HepG2 (cell line): ENCODE results near the gene REPIN1. TPM values are rescaled to one million over a fixed set of nuclear protein-coding genes. Genes with fewer than 3 reads are reported as not detected.

Experiments
- ARID2 ChIP-seq: sonication (generic); formaldehyde crosslinking; IDR thresholded peaks from 2 replicates; pipeline ENCODE4 v1.8.1; 2022; ENCODE audit warnings: mild to moderate bottlenecking, missing genetic modification reagents, borderline replicate concordance
- CTCF ChIP-seq: sonication (generic); formaldehyde crosslinking; IDR thresholded peaks from 2 replicates; pipeline ENCODE4 v1.5.0; 2020; ENCODE audit warnings: mild to moderate bottlenecking, missing genetic modification reagents, moderate library complexity
- ETV6 ChIP-seq: sonication (generic); formaldehyde crosslinking; conservative IDR thresholded peaks from 2 replicates; pipeline ENCODE4 v1.4.0; 2020; ENCODE audit warnings: missing genetic modification reagents
- GZF1 ChIP-seq: sonication (generic); formaldehyde crosslinking; IDR thresholded peaks from 2 replicates; pipeline ENCODE4 v1.5.1; 2020; ENCODE audit warnings: mild to moderate bottlenecking, missing genetic modification reagents
- LCORL ChIP-seq, 2 experiments: fragments of 450-650 bp in 1 of 2; sonication (generic) in 1 of 2; formaldehyde crosslinking in 1 of 2; IDR thresholded peaks; 2 replicates each; pipeline versions ENCODE4 v1.5.0 to v1.6.1; 2017 to 2020; ENCODE audit warnings: antibody characterized with exemption in 1 of 2, missing genetic modification reagents in 1 of 2
- MTA3 ChIP-seq: sonication (generic); formaldehyde crosslinking; IDR thresholded peaks from 2 replicates; pipeline ENCODE4 v1.4.0; 2020; ENCODE audit warnings: missing genetic modification reagents
- PAF1 ChIP-seq: IDR thresholded peaks from 2 replicates; pipeline ENCODE4 v1.6.1; 2016; ENCODE audit warnings: missing genetic modification reagents, missing compliant biosample characterization
- PLRG1 ChIP-seq: fragments of 450-650 bp; conservative IDR thresholded peaks from 2 replicates; pipeline ENCODE4 v1.6.1; 2016
- PRPF4 ChIP-seq: fragments of 200-400 bp; formaldehyde crosslinking; IDR thresholded peaks from 2 replicates; pipeline ENCODE4 v1.6.1; 2016; ENCODE audit warnings: low read length, low read depth; ENCODE audit not compliant: poor library complexity, severe bottlenecking
- RBAK ChIP-seq: sonication (generic); formaldehyde crosslinking; IDR thresholded peaks from 2 replicates; pipeline ENCODE4 v1.5.1; 2020; ENCODE audit warnings: mild to moderate bottlenecking, missing genetic modification reagents
- SNAI1 ChIP-seq: sonication (generic); formaldehyde crosslinking; IDR thresholded peaks from 2 replicates; pipeline ENCODE4 v1.5.0; 2020; ENCODE audit warnings: mild to moderate bottlenecking, missing genetic modification reagents, borderline replicate concordance
- SPEN ChIP-seq: sonication (generic); formaldehyde crosslinking; IDR thresholded peaks from 2 replicates; pipeline ENCODE4 v1.5.1; 2020; ENCODE audit warnings: low read depth, mild to moderate bottlenecking, missing genetic modification reagents
- THYN1 ChIP-seq: sonication (generic); formaldehyde crosslinking; IDR thresholded peaks from 2 replicates; pipeline ENCODE4 v1.8.1; 2023; ENCODE audit warnings: low read depth, mild to moderate bottlenecking, moderate library complexity, missing genetic modification reagents, borderline replicate concordance
- ZBTB7A ChIP-seq: sonication (generic); formaldehyde crosslinking; IDR thresholded peaks from 2 replicates; pipeline ENCODE4 v1.8.0; 2022; ENCODE audit warnings: mild to moderate bottlenecking, missing genetic modification reagents
- ZNF160 ChIP-seq: sonication (generic); formaldehyde crosslinking; IDR thresholded peaks from 2 replicates; pipeline ENCODE4 v1.8.0; 2022; ENCODE audit warnings: mild to moderate bottlenecking, inconsistent platforms, missing genetic modification reagents
- ZNF256 ChIP-seq: sonication (generic); formaldehyde crosslinking; conservative IDR thresholded peaks from 2 replicates; pipeline ENCODE4 v1.4.0; 2020; ENCODE audit warnings: missing genetic modification reagents
- ZNF44 ChIP-seq: sonication (generic); formaldehyde crosslinking; IDR thresholded peaks from 2 replicates; pipeline ENCODE4 v1.5.1; 2020; ENCODE audit warnings: mild to moderate bottlenecking, missing genetic modification reagents
- ZNF678 ChIP-seq: sonication (generic); formaldehyde crosslinking; IDR thresholded peaks from 2 replicates; pipeline ENCODE4 v1.4.0; 2020; ENCODE audit warnings: mild to moderate bottlenecking, missing genetic modification reagents
- ZNF792 ChIP-seq: IDR thresholded peaks from 2 replicates; pipeline ENCODE4 v1.6.1; 2016
- polyA plus RNA-seq, 8 experiments: library from polyadenylated mRNA; depleted of rRNA in 3 of 8; stranded (reverse) in 7 of 8; unstranded in 1 of 8; fragments of >200 nt; fragmentation: Illumina TruSeq in 4 of 8; extraction: Trizol in 4 of 8; gene quantifications; 2 replicates each; pipeline versions ENCODE4 v1.2.1 to v1.2.3, GENCODE V29; 2011 to 2016; ENCODE audit warnings: low read depth in 4 of 8, missing spikeins in 1 of 8, mixed read lengths in 1 of 8; ENCODE audit not compliant: insufficient read depth in 1 of 8
- total RNA-seq, 5 experiments: library from RNA; depleted of rRNA; stranded (reverse); fragments of >200 nt; fragmentation: Illumina TruSeq; extraction: Trizol; gene quantifications; 2 replicates each; pipeline ENCODE4 v1.2.3, GENCODE V29; 2016; ENCODE audit warnings: low read depth in 1 of 5
- TF ChIP-seq, protein P1 (sequence below): sonication (generic); formaldehyde crosslinking; IDR thresholded peaks from 2 replicates; pipeline ENCODE4 v1.4.0; 2020; ENCODE audit warnings: mild to moderate bottlenecking, missing genetic modification reagents
- TF ChIP-seq, protein P2 (sequence below): IDR thresholded peaks from 2 replicates; pipeline ENCODE4 v1.6.1; 2012; ENCODE audit warnings: inconsistent platforms
- TF ChIP-seq, protein P3 (sequence below): fragments of 450-650 bp; IDR thresholded peaks from 2 replicates; pipeline ENCODE4 v1.6.1; 2016

Gene REPIN1
- total and polyA plus RNA-seq, 2 of the 13 experiments (the other 11 are each of a cell fraction or from before 2014, with no cell fraction given) = 69.9 to 108 TPM

DNA sequence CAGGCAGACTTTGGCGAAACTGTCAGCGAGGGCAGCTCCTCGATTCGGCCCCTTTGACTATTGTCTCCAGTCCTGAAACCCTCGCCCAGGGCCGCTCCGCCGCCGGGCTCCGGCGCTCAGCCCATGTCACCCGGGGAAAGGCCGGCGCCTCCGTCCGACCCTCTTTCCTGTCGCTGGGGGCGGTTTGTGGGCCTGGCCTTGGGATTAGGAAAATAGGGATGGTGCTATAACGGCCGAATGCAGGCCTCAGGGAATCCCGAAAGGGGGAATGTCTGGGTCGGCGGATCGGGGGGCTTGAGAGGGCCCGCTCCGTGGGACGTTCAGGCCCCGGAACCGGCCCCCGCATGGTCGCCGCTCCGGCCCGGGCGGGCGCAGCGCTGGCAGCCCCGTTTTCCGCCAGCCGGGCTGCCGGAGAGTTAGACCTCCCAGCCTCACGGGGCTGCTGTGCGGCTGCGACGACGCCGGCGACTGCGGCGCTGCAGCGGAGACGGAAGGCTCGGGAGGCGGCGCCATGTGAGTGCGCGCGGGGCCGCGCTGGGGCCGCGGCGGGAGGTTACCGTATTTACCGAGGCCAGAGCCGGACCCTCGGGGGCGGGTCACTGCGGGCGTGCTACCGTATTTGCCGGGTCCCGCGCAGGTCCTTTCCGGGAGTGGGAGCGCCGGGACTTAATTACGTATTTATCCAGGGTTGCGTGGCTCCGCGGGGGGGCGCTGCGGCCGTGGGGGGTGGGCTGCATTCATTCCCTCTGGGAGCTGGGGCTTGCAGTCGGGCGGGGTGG is 36.4 kb downstream of the REPIN1 start (continued):
- TF ChIP-seq, protein P1, sequence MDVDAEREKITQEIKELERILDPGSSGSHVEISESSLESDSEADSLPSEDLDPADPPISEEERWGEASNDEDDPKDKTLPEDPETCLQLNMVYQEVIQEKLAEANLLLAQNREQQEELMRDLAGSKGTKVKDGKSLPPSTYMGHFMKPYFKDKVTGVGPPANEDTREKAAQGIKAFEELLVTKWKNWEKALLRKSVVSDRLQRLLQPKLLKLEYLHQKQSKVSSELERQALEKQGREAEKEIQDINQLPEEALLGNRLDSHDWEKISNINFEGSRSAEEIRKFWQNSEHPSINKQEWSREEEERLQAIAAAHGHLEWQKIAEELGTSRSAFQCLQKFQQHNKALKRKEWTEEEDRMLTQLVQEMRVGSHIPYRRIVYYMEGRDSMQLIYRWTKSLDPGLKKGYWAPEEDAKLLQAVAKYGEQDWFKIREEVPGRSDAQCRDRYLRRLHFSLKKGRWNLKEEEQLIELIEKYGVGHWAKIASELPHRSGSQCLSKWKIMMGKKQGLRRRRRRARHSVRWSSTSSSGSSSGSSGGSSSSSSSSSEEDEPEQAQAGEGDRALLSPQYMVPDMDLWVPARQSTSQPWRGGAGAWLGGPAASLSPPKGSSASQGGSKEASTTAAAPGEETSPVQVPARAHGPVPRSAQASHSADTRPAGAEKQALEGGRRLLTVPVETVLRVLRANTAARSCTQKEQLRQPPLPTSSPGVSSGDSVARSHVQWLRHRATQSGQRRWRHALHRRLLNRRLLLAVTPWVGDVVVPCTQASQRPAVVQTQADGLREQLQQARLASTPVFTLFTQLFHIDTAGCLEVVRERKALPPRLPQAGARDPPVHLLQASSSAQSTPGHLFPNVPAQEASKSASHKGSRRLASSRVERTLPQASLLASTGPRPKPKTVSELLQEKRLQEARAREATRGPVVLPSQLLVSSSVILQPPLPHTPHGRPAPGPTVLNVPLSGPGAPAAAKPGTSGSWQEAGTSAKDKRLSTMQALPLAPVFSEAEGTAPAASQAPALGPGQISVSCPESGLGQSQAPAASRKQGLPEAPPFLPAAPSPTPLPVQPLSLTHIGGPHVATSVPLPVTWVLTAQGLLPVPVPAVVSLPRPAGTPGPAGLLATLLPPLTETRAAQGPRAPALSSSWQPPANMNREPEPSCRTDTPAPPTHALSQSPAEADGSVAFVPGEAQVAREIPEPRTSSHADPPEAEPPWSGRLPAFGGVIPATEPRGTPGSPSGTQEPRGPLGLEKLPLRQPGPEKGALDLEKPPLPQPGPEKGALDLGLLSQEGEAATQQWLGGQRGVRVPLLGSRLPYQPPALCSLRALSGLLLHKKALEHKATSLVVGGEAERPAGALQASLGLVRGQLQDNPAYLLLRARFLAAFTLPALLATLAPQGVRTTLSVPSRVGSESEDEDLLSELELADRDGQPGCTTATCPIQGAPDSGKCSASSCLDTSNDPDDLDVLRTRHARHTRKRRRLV (CRISPR knock-in tag) = no peak
- no peak for TF ChIP-seq LCORL (IDR thresholded peaks at IDR 0.05)
- TF ChIP-seq LCORL (CRISPR knock-in tag; IDR thresholded peaks at IDR 0.05) = peak; percentile 30; the same call in 1 of the 2 replicates
- TF ChIP-seq SNAI1 = no peak
- no peak for TF ChIP-seq PLRG1
- no peak for TF ChIP-seq THYN1 (CRISPR knock-in tag)
- TF ChIP-seq ZNF678 (CRISPR knock-in tag) = peak; percentile 46; the same call in 1 of the 2 replicates
- TF ChIP-seq PRPF4 = no peak
- TF ChIP-seq ETV6 (CRISPR knock-in tag) = peak; percentile 50; the same call in 1 of the 2 replicates
- TF ChIP-seq ZNF792 (CRISPR knock-in tag) = no peak; the same call in 1 of the 2 replicates
- no peak for TF ChIP-seq ZNF44 (CRISPR knock-in tag)
- TF ChIP-seq MTA3 (CRISPR knock-in tag) = no peak
- peak; percentile 84 for TF ChIP-seq SPEN (CRISPR knock-in tag)
- no peak for TF ChIP-seq PAF1 (CRISPR knock-in tag)
- TF ChIP-seq ZNF160 (CRISPR knock-in tag) = 0 out of 2 replicates have a peak, but pooled peaks have one; percentile 19
- TF ChIP-seq RBAK (CRISPR knock-in tag) = no peak
- no peak for TF ChIP-seq GZF1
- TF ChIP-seq ZBTB7A (CRISPR knock-in tag) = peak; percentile 29; the same call in 1 of the 2 replicates
- TF ChIP-seq, protein P2, sequence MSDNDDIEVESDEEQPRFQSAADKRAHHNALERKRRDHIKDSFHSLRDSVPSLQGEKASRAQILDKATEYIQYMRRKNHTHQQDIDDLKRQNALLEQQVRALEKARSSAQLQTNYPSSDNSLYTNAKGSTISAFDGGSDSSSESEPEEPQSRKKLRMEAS = peak; percentile 92
- peak; percentile 55 for TF ChIP-seq CTCF (CRISPR knock-in tag)
- 0 out of 2 replicates have a peak, but pooled peaks have one; percentile 72 for TF ChIP-seq ZNF256 (CRISPR knock-in tag)
- TF ChIP-seq ARID2 (CRISPR knock-in tag) = peak; percentile 79; the same call in 1 of the 2 replicates
- TF ChIP-seq, protein P3, sequence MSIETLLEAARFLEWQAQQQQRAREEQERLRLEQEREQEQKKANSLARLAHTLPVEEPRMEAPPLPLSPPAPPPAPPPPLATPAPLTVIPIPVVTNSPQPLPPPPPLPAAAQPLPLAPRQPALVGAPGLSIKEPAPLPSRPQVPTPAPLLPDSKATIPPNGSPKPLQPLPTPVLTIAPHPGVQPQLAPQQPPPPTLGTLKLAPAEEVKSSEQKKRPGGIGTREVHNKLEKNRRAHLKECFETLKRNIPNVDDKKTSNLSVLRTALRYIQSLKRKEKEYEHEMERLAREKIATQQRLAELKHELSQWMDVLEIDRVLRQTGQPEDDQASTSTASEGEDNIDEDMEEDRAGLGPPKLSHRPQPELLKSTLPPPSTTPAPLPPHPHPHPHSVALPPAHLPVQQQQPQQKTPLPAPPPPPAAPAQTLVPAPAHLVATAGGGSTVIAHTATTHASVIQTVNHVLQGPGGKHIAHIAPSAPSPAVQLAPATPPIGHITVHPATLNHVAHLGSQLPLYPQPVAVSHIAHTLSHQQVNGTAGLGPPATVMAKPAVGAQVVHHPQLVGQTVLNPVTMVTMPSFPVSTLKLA = no peak
